C4-2B (cell line): ENCODE data around the gene FAM177B.
"Not testable (repeated sequence)": the region's sequence is repeated elsewhere in the genome, so short reads cannot be mapped to it uniquely, and the experiment has no call there.

Experiments
- H3K27ac ChIP-seq: fragments of 450-650 bp; 2 replicates; pipeline ENCODE4 v1.5.1; 2017
- CTCF ChIP-seq: fragments of 450-650 bp; conservative IDR thresholded peaks from 2 replicates; pipeline ENCODE4 v1.5.1; 2017; ENCODE audit warnings: mild to moderate bottlenecking
- ZFX ChIP-seq: fragments of 450-650 bp; IDR thresholded peaks from 2 replicates; pipeline ENCODE4 v1.6.1; 2017

The FAM177B gene

DNA sequence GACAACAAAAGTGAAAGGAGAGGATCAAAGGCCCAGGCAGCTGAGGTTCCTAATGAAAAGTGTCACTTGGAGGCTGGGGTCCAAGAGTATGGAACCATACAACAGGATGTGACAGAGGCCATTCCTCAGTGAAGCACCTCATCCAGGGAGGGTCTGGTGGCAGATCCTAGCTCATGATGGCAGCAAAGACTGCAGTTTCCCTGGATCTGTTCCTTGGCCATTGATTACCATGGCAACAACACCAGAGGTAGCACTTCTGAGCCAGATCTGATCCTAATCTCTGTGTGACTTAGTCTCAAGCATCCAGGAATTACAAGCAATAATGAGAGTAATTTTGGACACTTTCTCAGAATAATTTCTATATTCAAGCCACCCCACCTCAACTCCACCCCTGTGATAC, 12.9 kb downstream of the FAM177B start:
- no peak for TF ChIP-seq CTCF
- no peak for TF ChIP-seq ZFX
- no peak overlapping the region for H3K27ac ChIP-seq

DNA sequence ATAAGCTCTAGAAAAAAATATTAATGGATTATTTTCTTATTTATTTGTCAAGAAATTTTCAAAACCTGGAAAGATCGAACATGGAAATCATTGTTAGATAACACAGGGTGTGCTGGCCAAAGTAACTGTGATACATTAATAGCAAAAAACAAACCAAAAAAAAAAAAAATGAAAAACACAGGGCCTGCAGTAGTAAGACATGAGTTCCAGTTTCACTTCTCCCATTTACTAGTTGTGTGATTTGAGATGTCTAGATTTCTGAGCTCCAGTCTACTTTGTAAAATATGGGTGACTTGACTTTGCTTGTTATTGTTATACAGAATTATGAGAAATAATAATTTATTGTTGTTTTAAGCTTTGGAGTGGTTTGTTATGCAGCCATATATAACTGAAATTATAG, 13.6 kb downstream of the FAM177B start:
- TF ChIP-seq CTCF (no peak), ZFX (no peak)
- H3K27ac ChIP-seq, result no peak overlapping the region

- H3K27ac ChIP-seq, result no peak overlapping the region
- no peak for TF ChIP-seq ZFX
- no peak for TF ChIP-seq CTCF
These were observed 14.3 kb downstream of the FAM177B start for GRCh38 chr1:222751255-222751654.

DNA sequence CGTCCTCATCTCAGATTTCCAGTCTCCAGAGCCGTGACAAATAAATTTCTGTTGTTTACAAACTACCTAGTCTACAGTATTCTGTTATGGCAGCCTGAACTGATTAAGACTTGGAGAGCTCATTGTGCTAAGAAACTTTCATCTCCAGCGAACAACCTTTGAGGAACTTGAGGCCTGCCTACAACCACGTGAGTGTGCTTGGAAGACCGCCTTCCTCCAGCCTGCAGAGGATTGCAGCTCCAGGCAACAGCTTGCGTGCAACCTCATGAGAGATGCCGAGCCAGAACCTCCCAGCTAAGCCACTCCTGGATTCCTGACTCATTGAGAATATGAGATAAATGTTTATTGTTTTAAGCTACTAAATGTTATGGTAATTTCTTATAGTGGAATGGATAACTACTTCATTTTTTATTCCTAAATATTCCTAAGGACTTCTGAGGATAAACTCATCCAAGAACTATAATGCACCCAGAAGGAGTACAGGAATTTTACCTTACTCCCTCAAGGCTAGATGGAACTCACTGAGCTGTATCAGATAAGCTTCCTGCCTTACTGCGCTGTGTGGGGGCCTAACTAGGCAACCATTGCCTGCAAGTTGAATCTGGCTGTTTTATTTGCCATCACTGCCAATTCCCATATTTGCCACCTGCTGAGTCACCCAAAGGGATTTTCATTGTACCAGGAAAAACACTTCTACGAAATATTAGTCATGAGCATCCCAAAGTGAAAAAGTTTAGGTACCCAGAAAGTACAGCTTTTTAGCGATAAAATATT, 17.6 kb downstream of the FAM177B start:
- no peak overlapping the region for H3K27ac ChIP-seq
- TF ChIP-seq CTCF (no peak), ZFX (no peak)

DNA sequence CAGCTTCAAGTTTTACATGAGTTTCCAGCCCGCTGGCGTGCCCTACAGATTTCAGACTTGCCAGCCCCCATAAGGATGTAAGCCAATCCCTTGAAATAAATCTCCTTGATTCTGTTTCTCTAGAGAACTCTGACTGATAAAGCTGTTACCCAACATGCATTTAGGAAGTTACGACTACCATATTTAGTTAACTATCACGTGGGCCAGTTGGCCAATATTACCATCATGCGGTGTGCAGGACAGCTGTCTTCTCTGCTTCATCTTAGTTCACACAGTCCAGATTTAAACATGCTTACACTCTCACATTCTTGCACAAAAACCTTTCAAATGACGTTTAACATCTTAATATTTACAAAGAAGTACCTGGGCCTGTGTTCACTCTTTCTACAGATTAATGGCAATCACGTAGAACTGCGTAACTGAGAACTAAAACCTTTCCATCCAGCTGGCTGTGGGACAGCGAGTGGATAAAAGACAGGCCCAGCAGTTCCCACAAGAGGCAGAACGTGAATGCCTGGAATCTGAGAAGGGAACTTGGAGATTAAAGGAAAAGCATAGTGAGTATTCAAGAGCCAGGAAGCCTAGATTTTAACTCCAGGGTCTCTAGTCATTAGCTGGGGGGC, 20.8 kb downstream of the FAM177B start:
- no peak for TF ChIP-seq CTCF
- TF ChIP-seq ZFX, result no peak

GRCh38 chr1:222759451-222760035, 22.5 kb downstream of the FAM177B start:
- TF ChIP-seq ZFX, result no peak
- no peak for TF ChIP-seq CTCF
- no peak overlapping the region for H3K27ac ChIP-seq

More for the DNA sequence above, 20.8 kb downstream of the FAM177B start:
- H3K27ac ChIP-seq, result no peak overlapping the region

GRCh38 chr1:222761083-222761482, 24.1 kb downstream of the FAM177B start:
- no peak overlapping the region for H3K27ac ChIP-seq
- TF ChIP-seq ZFX (no peak), CTCF (no peak)

DNA sequence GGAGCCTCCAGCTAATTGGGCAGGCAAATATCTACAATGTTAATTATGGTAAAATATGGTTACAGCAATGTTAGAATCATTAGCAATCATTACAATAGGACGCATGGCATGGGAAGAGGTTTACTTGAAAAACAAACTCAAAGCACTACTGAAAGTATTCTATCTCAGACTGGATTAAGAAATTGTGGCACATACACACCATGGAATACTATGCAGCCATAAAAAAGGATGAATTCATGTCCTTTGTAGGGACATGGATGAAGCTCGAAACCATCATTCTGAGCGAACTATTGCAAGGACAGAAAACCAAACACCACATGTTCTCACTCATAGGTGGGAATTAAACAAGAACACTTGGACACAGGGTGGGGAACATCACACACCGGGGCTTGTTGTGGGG, 25.2 kb downstream of the FAM177B start:
- not testable (repeated sequence) for H3K27ac ChIP-seq
